ENCODE measurements around the gene FDX2.
A peak's percentile ranks its signal among the peaks of the same experiment; 100 is the strongest.
"Not testable (repeated sequence)": the region's sequence is repeated elsewhere in the genome, so short reads cannot be mapped to it uniquely, and the experiment has no call there.

Gene FDX2

DNA sequence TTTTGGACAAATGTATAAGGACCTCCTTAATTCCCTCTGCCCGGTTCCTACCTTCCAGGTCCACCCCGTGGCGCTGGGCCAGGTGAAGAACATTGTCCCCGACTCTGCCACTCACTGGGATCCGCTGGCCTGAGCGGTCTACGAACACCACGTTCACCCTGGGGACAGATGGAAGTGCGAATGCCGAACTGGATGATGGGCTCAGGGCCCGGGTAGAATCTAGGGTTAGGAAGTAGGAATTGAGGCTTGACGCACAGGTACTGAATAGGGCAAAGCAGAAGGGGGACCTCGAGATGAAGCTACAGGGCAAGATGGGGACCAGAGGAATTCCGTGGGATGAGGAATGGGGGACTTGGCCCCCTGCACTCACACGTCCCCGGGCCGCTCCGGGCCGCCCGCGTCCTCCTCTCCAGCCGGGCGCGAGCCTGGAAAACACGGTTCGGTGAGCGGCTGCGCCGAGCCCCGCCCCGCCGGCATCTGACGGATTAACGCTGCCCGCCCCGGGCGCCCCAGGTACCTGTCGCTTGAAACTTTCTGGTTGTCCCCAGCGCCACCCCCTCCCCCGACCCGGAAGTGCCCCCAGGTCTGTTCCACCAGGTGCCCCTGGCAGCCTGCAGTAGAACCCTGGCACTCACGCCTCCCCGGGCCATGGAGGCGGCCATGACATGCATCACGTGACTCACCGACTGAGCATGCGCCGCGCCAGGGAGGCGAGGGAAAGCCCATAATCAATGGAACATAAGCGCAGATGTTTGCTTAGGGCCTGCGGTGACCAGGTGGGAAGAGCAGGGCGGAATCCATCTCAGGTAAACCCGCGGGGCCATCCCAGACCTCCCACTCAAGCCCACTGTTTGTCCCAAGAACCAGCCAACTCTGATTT lies at the start of gene FDX2:
FDX2 (minus strand) TSS at position 681 of the 880 bp plus-strand sequence; CDS start at position 662, 19 bp downstream.
- DNase-seq, result peak; percentile 87 to 93

GRCh38 chr19:10365518-10365917 lies 49.7 kb upstream of the FDX2 start:
- no peak for DNase-seq

DNA sequence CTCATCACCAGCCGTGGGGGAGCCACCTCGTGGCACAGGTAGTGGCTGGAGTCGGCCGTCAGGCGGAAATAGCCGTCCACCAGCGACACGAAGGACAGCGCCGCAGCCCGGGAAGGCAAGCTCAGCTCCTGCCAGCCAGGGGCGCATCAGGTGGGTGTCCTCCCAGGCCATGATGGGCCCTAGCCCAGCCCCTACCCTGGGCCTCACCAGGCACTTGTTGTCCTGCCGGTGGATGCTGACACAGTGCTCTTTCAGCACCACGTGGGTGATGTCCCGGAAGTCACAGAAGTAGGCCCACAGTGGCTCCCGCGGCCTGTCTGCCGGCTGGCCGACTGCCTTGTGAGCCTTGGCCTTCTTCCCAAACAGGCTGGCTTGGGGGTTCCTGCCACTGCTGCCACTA lies 48.8 kb upstream of the FDX2 start:
- DNase-seq, result no peak

DNA sequence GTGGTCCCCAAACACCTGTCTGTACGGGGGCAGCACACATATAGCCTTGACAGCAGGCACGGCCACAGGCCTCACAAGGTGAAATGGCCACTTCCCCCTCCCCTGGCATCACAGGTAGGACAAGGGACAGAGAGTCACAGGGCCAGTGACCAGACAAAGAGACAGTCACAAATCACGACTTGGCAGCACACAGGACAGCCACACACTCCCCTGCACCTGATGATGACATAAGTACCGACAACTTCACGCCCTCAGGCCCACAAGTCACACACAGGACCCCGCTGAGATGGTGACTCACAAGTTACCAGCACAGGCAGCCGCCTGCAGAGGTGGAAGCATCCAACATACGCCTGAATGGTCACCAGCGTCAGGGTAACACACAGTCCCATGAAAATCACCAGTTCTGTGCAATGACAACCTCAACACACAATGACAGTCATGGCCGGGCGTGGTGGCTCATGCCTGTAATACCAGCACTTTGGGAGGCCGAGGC lies 48.0 kb upstream of the FDX2 start:
- DNase-seq, result no peak

DNA sequence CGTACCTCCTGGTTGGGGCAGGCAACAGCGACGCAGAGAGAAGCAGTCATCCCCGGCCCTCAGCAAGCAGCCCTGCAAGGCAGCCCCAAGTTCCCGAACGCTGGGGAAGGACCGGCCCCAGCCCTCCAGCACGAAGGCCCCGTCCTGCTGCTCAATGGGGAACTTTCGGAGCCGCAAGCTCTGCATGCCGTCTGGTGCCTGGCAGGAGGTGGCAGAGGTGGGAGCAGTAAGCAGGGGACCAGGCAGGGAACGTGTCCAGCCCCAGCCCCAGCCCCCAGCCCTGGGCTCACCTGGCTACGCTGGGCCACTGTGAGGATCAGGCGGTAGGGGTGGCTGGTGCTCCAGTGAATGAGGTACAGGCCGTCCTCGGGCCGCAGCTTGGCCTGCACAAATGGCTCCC lies 46.4 kb upstream of the FDX2 start:
- no peak for DNase-seq

DNA sequence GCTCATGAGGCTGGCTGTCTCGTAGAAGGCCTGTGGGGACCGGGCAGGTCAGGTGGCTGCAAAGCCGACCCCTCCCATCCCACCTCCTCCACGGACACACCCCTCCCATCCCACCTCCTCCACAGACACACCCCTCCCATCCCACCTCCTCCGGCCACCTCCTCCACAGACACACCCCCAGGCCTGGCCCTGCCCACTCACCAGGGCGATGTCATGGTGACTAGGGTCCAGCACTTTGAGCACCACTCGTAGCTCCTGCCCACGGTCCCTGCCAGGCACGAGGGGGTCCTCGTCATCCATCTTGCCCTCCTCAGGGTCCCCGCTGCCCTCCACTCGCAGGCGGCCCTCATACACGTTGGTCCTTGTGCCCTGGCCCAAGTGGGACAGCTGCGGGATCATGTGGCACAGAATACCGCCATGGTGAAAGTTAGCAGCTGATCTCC lies 45.8 kb upstream of the FDX2 start:
- no peak for DNase-seq

- DNase-seq, result no peak
Observed at GRCh38 chr19:10356431-10356830, 40.6 kb upstream of the FDX2 start.

DNA sequence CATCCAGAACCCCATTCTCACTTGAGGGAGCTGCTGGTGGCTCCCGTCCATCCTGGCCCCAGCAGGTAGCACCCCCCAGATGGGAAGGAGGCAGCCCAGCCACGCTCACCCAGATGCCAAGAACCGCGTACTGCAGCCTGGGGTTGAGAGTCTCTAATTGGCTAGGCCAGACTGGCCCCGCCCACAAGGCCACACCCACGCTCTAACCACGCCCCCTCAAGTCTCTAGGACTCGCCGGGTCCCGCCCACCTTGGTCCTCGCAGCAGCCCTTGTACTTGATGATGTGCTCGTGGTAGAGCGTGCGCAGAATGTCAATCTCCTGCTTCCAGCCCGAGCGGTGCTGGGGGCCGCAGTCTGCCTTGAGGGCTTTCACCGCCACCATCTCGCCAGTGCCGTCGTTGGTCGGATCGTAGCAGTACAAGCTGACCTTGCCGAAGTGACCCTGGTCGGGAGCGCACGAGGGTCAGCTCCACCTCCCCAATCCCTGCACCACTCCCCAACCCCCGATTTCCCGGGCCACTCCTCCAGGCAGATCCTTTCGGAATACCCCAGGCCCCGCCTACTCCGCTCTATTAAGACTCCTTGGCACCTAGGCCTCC lies 38.1 kb upstream of the FDX2 start:
- DNase-seq, result peak; percentile 33 to 42

DNA sequence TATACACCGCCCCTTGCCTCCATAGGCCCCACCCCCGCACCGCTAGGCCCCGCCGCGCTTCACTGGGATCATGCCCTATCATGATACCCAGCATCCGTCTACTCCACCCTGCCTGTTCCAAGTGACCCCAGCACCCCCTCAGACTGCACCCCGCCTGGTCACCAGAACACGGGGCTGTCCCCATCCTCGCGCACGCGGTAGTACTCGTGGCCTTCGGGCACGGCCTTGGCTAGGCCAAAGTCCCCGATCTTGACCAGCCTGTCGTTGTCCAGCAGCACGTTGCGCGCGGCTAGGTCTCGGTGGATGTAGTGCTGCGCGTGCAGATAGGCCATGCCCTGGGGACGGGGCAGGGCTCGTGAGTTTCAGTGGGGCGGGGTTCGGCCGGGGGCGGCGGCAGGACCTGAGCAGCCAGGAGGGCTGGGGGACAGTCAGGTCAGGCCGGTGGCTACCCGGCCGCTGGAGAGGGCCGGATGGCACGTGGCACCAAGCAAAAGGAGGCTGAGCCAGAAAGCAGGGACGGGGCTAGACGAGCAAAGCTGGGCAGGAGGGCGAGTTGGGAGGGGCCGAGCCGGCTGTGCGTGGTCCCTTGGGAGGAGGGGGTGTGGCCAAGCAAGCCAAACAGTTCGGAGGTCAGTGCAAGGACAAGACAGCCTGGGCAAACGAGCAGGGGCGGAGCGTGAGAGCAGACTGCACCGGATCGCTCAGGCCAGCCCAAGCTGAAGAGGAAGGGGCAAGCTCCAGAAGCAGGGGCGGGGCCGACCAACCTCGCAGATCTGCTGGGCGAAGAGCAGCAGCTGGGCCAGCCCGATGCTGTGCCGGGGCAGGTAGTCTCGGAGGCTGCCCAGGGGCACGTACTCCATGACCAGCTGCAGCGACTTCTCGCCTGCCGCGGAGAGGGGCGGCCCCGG lies 37.2 kb upstream of the FDX2 start:
- no peak for DNase-seq

- peak in 1 of 2 donors; percentile 51 for DNase-seq
Observed at GRCh38 chr19:10346509-10346908, 30.7 kb upstream of the FDX2 start.

DNA sequence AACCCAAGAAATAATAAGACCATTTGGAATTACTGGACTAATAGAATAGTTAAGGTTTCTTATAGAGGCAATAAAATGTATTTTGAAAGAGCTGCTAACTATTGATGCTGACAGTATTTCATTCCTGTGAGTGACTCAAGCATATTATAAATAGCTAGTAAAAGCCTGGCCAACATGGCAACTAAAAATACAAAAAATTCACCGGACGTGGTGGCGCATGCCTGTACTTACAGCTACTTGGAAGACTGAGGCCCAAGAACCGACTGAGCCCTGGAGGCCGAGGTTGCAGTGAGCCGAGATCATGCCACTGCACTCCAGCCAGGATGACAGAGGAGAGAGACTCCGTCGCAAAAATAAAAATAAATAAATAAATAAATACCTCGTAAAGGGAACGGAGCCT lies 29.0 kb upstream of the FDX2 start:
- no peak for DNase-seq

DNA sequence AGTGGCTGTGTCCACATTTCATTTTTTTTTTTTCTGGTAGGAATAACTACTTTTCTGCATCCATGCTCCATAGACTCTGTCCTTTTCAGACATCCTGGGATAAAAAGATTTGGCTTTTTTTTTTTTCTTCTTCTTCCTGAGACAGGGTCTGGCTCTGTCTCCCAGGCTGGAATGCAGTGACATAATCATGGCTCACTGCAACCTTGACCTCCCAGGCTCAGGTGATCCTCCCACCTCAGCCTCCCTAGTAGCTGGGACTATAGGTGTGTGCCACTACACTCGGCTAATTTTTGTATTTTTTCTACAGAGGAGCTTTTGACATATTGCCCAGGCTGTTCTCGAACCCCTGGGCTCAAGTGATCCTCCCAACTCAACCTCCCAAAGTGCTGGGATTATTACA lies 27.7 kb upstream of the FDX2 start:
- DNase-seq, result no peak

GRCh38 chr19:10339977-10340376 lies 24.2 kb upstream of the FDX2 start:
- DNase-seq, result peak in 1 of 2 donors; percentile 19

DNA sequence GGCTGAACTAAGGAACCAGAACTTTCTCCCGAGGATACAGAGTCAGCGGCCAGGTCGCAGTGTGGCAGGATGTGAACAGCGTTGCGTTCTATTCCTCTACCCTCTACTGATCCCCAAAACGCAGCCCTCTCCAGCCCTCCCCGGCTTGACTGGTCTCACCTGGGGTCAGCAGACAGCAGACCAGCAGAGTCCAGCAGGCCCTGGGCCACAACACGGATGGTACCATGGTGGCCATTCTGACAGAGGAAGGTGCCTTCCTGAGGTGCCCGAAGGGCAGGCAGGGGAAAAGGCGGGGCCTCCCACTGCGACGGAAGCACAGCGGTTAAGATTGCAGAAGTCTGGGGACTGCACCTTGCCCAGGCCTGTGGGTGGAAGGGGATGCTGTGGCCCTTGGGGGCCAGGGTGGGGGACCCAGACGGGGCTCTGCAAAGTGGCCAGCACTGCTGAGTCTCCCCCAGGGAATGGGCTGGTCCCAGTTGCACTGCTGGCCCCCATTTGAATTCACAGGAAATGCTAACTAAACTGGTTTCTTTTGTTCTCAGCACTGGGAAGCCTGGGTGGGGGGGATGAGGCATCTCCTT lies 23.7 kb upstream of the FDX2 start, which contains the start of gene ICAM3:
ICAM3 (minus strand) TSS at position 245 of the 581 bp plus-strand sequence; CDS start at position 235, 10 bp downstream.
- peak; percentile 64 to 68 for DNase-seq

GRCh38 chr19:10338940-10339339 lies 23.1 kb upstream of the FDX2 start:
- DNase-seq, result peak in 1 of 2 donors; percentile 7

- DNase-seq, result not testable (repeated sequence)
Observed at GRCh38 chr19:10336725-10337124, 20.9 kb upstream of the FDX2 start.

DNA sequence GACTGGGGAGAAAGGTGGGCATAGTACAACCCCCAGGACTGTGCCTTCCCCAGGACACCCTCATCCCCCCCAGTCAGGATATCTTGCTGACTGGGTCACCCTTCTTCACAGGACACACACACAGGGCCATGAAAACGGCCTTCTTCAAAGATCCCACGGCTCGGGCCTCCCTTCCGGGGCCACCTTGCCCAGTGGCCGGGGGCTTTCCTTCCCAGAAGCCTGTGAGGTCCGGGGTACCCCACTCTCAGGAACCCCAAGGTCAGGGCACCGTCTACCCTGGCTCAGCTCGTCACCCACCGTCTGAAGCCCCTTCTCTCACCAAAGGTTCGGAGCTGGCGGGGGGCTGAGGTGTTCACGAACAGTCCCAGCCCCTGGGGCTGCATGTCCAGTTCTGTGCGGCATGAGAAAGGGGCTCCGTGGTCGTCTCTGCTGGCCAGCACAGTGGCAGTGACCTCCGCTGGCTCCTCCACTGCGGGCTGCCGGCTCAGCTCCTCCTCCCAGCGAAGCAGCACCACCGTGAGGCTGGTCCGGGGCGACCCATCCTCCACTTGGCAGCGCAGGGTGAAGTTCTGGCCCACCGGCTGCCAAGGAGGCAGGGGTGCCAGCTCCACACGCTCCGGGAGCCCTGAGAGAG lies 19.7 kb upstream of the FDX2 start:
- no peak for DNase-seq

GRCh38 chr19:10334588-10335351 lies 19.0 kb upstream of the FDX2 start:
- DNase-seq, result peak; percentile 41 to 42

DNA sequence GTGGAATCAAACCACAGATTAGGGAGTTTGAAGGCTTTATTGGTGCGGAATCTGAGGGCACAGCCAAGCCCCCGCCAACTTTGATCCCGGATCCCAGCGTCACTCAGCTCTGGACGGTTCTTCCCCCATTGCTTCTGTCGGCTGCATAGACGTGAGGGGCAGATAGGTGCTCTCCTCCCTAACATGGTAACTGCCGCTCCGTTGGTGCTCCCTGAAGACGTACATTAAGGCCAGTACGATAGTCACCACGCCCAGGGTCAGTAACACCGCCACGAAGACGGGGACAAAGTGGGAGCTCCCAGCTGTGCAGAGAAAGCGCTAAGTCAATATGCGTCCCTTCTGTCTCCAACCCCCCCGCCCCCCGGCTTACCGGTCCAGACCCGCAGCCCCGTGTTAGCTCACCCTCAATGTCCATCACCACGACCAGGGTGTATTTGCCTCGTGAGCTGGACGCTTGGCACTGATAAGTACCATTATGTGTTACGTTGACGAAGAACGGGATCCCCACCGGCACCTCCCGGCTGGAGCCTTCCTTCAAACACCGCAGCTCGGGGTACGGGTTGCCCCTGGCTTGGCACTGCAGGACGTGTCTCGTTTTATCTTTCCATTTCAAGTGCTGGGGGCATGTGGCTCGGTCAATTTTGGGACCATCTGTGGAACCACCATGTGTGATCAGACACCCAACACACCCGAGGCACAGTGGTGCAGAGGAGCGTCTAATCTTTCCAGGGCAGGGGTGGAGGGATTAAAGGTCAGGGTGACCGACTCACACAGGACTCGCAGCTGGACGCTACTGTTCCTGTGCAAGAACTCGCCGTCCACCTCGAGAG lies 18.2 kb upstream of the FDX2 start:
- no peak for DNase-seq

Measured in CD4-positive, alpha-beta T cell treated with Interferon alpha-2 for 1 hour (primary cell).